Measurements from ENCODE around the gene CTIF.

Gene CTIF

DNA sequence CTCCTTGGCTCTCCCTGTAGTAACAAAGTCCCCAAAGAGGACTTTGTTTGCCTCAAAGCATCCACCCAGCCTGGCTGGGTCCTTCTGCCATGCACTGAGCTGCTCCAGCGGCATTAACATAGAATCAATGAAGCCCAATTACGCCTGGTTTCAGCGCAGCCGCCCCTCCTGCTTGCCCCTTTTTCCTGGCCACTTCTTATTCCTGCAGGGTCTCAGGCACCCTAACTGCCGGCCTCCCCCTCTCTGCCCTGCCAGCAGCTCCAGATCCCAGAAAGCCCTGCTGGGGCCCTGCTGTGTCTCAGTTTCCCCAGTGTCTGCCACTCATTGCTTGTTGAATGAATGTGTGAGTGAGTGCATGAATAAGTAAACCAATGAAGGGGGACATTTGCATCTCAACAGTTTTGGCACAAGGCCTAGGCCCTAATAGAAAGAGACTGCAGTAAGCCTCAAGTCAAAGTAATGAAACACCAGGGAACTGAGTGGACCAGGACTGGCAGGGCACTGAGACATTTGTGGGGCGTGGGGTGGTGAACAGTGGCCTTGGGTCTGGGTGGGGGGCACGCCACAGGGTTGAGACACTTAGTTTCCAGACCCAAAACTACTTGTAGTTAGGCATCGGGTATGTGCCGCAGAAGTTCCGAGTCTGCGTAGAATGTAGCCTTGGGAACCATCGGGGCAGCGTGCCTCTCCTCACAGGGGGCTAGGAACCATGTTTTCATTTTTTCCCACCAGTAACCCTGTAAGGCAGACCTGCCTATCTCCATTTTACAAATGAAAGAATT is 351.3 kb downstream of the CTIF start:
- TF ChIP-seq, protein P1, sequence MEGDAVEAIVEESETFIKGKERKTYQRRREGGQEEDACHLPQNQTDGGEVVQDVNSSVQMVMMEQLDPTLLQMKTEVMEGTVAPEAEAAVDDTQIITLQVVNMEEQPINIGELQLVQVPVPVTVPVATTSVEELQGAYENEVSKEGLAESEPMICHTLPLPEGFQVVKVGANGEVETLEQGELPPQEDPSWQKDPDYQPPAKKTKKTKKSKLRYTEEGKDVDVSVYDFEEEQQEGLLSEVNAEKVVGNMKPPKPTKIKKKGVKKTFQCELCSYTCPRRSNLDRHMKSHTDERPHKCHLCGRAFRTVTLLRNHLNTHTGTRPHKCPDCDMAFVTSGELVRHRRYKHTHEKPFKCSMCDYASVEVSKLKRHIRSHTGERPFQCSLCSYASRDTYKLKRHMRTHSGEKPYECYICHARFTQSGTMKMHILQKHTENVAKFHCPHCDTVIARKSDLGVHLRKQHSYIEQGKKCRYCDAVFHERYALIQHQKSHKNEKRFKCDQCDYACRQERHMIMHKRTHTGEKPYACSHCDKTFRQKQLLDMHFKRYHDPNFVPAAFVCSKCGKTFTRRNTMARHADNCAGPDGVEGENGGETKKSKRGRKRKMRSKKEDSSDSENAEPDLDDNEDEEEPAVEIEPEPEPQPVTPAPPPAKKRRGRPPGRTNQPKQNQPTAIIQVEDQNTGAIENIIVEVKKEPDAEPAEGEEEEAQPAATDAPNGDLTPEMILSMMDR (IDR thresholded peaks at IDR 0.05) = no peak

DNA sequence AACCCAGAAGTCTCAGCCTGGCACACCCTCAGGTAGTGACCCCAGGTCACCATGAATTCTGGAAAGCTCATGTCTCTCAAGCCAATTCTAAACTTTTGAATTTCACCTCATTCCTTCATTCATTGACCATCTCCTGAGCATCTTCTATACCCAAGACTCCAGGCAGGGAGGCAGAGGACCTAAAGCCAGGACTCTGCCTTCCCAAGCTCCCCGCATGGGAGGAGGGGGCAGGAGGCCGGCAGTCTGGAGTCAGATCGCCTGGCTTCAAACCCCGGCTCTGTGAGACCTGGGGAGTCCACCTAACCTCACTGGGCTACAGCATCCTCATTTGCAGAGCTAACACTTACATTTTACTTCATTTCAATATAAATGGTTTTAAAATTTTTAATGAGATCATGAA is 352.9 kb downstream of the CTIF start:
- TF ChIP-seq, protein P1 (IDR thresholded peaks at IDR 0.05) = no peak

GRCh38 chr18:48892146-48892855 is 353.5 kb downstream of the CTIF start:
- TF ChIP-seq, protein P1 (IDR thresholded peaks at IDR 0.05) = no peak

DNA sequence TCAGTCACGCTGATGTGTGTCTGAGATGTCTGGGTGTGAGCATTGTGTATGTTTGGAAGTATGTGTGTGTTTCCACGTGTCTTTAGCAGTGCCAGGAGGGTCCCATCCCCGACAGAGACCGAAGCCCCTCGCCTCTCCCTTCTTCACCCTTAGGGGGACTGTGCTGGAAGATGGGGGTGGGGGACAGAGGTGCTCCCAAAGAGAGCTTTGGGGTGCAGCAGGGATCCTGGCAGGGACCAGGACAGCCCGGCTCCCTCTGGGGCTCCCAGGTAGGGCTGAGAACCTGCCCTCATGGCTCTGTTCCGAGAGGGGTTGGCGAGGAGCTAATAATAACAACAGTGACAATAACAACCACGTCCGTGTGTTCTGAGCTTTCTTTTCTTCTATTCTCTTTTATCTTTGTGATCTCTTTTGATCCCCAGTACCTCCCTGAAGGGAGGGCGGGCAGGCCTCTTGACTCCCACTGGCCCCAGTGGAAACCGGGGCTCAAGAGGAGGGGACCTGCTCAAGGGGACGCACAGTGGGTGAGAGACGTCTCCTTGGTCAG is 354.3 kb downstream of the CTIF start:
- TF ChIP-seq, protein P1 (IDR thresholded peaks at IDR 0.05) = no peak

GRCh38 chr18:48893608-48894600 is 355.1 kb downstream of the CTIF start:
- TF ChIP-seq, protein P1 (IDR thresholded peaks at IDR 0.05) = no peak

GRCh38 chr18:48894799-48895346 is 356.0 kb downstream of the CTIF start:
- TF ChIP-seq, protein P1 (IDR thresholded peaks at IDR 0.05) = no peak

Measured in LNCAP (cell line).